Stimulated activated CD4-positive, alpha-beta T cell treated with anti-CD3 and anti-CD28 coated beads, Interleukin-2, amount 100 ng/mL, for 48 hours (primary cell): ENCODE measurements around the gene DMD.

Experiments used
- DNase-seq, 2 donors: peaks; one replicate each; pipeline ENCODE4 v3.0.0-alpha.2; 2020

Gene DMD

GRCh38 chrX:31130457-31131220, 2080.7 kb downstream of the DMD start:
- DNase-seq, result no peak

- no peak for DNase-seq
These were observed 2082.5 kb downstream of the DMD start for GRCh38 chrX:31128855-31129254.

- no peak for DNase-seq
These were observed 2083.6 kb downstream of the DMD start for GRCh38 chrX:31127716-31128115.

GRCh38 chrX:31126205-31126604, 2085.1 kb downstream of the DMD start:
- no peak for DNase-seq

- no peak for DNase-seq
These were observed 2086.8 kb downstream of the DMD start for GRCh38 chrX:31124536-31124935.

GRCh38 chrX:31123335-31123734, 2088.0 kb downstream of the DMD start:
- no peak for DNase-seq

- DNase-seq, result no peak
These were observed 2094.1 kb downstream of the DMD start for GRCh38 chrX:31117266-31117665.

- DNase-seq, result no peak
These were observed 2096.0 kb downstream of the DMD start for GRCh38 chrX:31115398-31115797.

- DNase-seq, result no peak
These were observed 2096.5 kb downstream of the DMD start for GRCh38 chrX:31114858-31115257.

GRCh38 chrX:31112226-31112999, 2098.9 kb downstream of the DMD start:
- DNase-seq, result no peak

GRCh38 chrX:31110657-31111056, 2100.7 kb downstream of the DMD start:
- DNase-seq, result no peak

- DNase-seq, result peak; percentile 1 to 20
These were observed 2111.7 kb downstream of the DMD start for GRCh38 chrX:31099536-31100090.

- DNase-seq, result no peak
These were observed 2113.3 kb downstream of the DMD start for GRCh38 chrX:31098079-31098478.

- no peak for DNase-seq
These were observed 2117.7 kb downstream of the DMD start for GRCh38 chrX:31093639-31093975.

- no peak for DNase-seq
These were observed 2118.2 kb downstream of the DMD start for GRCh38 chrX:31092970-31093638.

GRCh38 chrX:31092476-31092875, 2118.9 kb downstream of the DMD start:
- no peak for DNase-seq

- no peak for DNase-seq
These were observed 2119.5 kb downstream of the DMD start for GRCh38 chrX:31091819-31092218.

GRCh38 chrX:31074522-31074921, 2136.8 kb downstream of the DMD start:
- DNase-seq, result no peak

- DNase-seq, result no peak
These were observed 2139.6 kb downstream of the DMD start, which contains the start of gene FTHL17 for GRCh38 chrX:31071725-31072124. FTHL17 (minus strand) TSS chrX:31072041; CDS start chrX:31071953, 88 bp downstream.

- DNase-seq, result no peak
These were observed 2140.1 kb downstream of the DMD start for GRCh38 chrX:31071262-31071661.

GRCh38 chrX:31070057-31070468, 2141.3 kb downstream of the DMD start:
- no peak for DNase-seq
